Tibial nerve (tissue), 4 donors: ENCODE measurements around the gene ABHD17A.

Experiments used
- CTCF ChIP-seq, 5 experiments: fragments of 200-600 bp in 3 of 5; fragments of 450-650 bp in 2 of 5; sonication (generic) in 3 of 5; IDR thresholded peaks; one replicate each; pipeline ENCODE4 v1.5.1; 2016 to 2019; ENCODE audit warnings: antibody characterized with exemption in 5 of 5, mild to moderate bottlenecking in 3 of 5, moderate library complexity in 2 of 5
- EP300 ChIP-seq, 2 donors: sonication (generic); formaldehyde crosslinking; IDR thresholded peaks; one replicate each; pipeline ENCODE4 v1.6.1; 2017; ENCODE audit warnings: antibody characterized with exemption in 2 of 2, mild to moderate bottlenecking in 1 of 2
- POLR2A ChIP-seq, 2 donors: fragments of 450-650 bp; IDR thresholded peaks; one replicate each; pipeline ENCODE4 v1.6.1; 2017; ENCODE audit warnings: antibody characterized with exemption in 2 of 2, mild to moderate bottlenecking in 2 of 2, moderate library complexity in 2 of 2

DNA sequence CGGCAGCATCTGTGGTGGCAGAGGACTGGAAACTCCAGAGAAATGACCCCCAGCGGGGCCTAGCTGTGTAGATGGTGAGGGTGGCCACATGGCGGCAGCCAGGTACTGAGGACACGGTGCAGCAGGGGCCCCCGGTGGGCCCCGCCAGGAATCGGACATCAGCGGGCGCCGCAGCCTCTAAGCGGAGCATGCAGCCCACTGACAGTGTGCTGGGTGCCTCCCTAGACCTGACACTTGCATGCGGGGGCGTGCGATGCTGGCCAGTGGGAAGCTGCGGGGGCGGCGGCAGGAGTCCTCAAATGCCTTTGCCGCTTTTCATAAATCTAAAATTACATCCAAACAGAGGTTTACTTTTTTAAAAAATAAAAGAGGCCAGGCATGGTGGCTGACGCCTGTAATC lies 36.0 kb upstream of the ABHD17A start:
- TF ChIP-seq CTCF (IDR thresholded peaks at IDR 0.05) (no peak), EP300 (IDR thresholded peaks at IDR 0.05) (no peak), POLR2A (IDR thresholded peaks at IDR 0.05) (no peak)
